OCI-LY1 (cell line): ENCODE results near the gene SMPD1.

ENCODE experiments used
- H2AFZ ChIP-seq: fragments of 200-600 bp; sonication (generic), shearing (Covaris generic); 2 replicates; pipeline ENCODE4 v1.6.0; 2014; ENCODE audit warnings: antibody characterized with exemption, mild to moderate bottlenecking, low read length
- H3F3A ChIP-seq: fragments of 200-600 bp; sonication (generic), shearing (Covaris generic); 2 replicates; pipeline ENCODE4 v1.6.0; 2014; ENCODE audit warnings: mild to moderate bottlenecking, antibody characterized with exemption, low read length, moderate library complexity; ENCODE audit not compliant: insufficient read depth
- H3K27ac ChIP-seq: fragments of 200-600 bp; sonication (generic); 2 replicates; pipeline ENCODE4 v1.5.1; 2014; ENCODE audit warnings: low read length, mixed run types, mild to moderate bottlenecking, low read depth; ENCODE audit not compliant: poor library complexity, severe bottlenecking
- H3K27me3 ChIP-seq: fragments of 200-600 bp; sonication (generic); 2 replicates; pipeline ENCODE4 v1.6.0; 2014; ENCODE audit warnings: antibody characterized with exemption, mild to moderate bottlenecking, low read length, moderate library complexity; ENCODE audit not compliant: insufficient read depth
- H3K36me3 ChIP-seq: fragments of 200-600 bp; sonication (generic); 2 replicates; pipeline ENCODE4 v1.6.1; 2014; ENCODE audit warnings: mild to moderate bottlenecking, antibody characterized with exemption, low read length, moderate library complexity, mixed read lengths; ENCODE audit not compliant: insufficient read depth
- H3K4me1 ChIP-seq: fragments of 200-600 bp; sonication (generic); 2 replicates; pipeline ENCODE4 v1.5.1; 2014; ENCODE audit warnings: mild to moderate bottlenecking, low read length, moderate library complexity; ENCODE audit not compliant: insufficient read depth, severe bottlenecking
- H3K4me2 ChIP-seq: fragments of 200-600 bp; sonication (generic), shearing (Covaris generic); 2 replicates; pipeline ENCODE4 v1.6.1; 2014; ENCODE audit warnings: low read length
- H3K4me3 ChIP-seq: fragments of 200-600 bp; sonication (generic); 2 replicates; pipeline ENCODE4 v1.5.1; 2014; ENCODE audit warnings: low read length, low read depth, mild to moderate bottlenecking, mixed read lengths; ENCODE audit not compliant: poor library complexity, severe bottlenecking
- H3K79me2 ChIP-seq: fragments of 200-600 bp; shearing (Covaris generic); 2 replicates; pipeline ENCODE4 v1.6.1; 2016; ENCODE audit warnings: mixed run types, low read length, mixed read lengths; ENCODE audit not compliant: insufficient read depth
- H3K9ac ChIP-seq: fragments of 200-600 bp; sonication (generic), shearing (Covaris generic); 2 replicates; pipeline ENCODE4 v1.6.1; 2014; ENCODE audit warnings: mild to moderate bottlenecking, low read length, mixed read lengths
- H3K9me2 ChIP-seq: fragments of 200-600 bp; sonication (generic), shearing (Covaris generic); 2 replicates; pipeline ENCODE4 v1.6.1; 2014; ENCODE audit warnings: low read depth, mild to moderate bottlenecking, low read length, mixed read lengths
- H3K9me3 ChIP-seq: fragments of 200-600 bp; shearing (Covaris generic); 2 replicates; pipeline ENCODE4 v1.6.1; 2014; ENCODE audit warnings: low read length, mixed read lengths
- H4K20me1 ChIP-seq: fragments of 200-600 bp; sonication (generic), shearing (Covaris generic); 2 replicates; pipeline ENCODE4 v1.6.0; 2016; ENCODE audit warnings: mild to moderate bottlenecking, low read length; ENCODE audit not compliant: insufficient read depth
- CTCF ChIP-seq: fragments of 200-600 bp; sonication (generic), shearing (Covaris generic); IDR thresholded peaks from 2 replicates; pipeline ENCODE4 v1.5.1; 2017; ENCODE audit warnings: mild to moderate bottlenecking, antibody characterized with exemption, low read length, moderate library complexity, mixed read lengths
- EZH2 ChIP-seq: fragments of 200-600 bp; sonication (generic), shearing (Covaris generic); IDR thresholded peaks from 2 replicates; pipeline ENCODE4 v1.8.0; 2017; ENCODE audit warnings: borderline replicate concordance, mixed run types, mild to moderate bottlenecking, antibody characterized with exemption, low read length, moderate library complexity, mixed read lengths

The SMPD1 gene

GRCh38 chr11:6350486-6350885, 39.8 kb upstream of the SMPD1 start:
- no peak overlapping the region for H3K4me3 ChIP-seq
- H3K9me3 ChIP-seq: no peaks in the 10 kb centered on the region
- H3K79me2 ChIP-seq: no peaks in the 10 kb centered on the region
- H3K27me3 ChIP-seq: no peaks in the 10 kb centered on the region
- no peaks in the 10 kb centered on the region for H3K4me1 ChIP-seq
- no peak overlapping the region for H3K4me2 ChIP-seq
- no peaks in the 10 kb centered on the region for H3K36me3 ChIP-seq
- no peak overlapping the region for H2AFZ ChIP-seq
- H3K9me2 ChIP-seq: no peaks in the 10 kb centered on the region
- H4K20me1 ChIP-seq: no peaks in the 10 kb centered on the region
- H3K9ac ChIP-seq: no peak overlapping the region
- no peak overlapping the region for H3K27ac ChIP-seq
- H3F3A ChIP-seq: no peaks in the 10 kb centered on the region
- TF ChIP-seq CTCF (no peak), EZH2 (no peak)

GRCh38 chr11:6351782-6352382, 38.4 kb upstream of the SMPD1 start:
- H3K79me2 ChIP-seq: no peaks in the 10 kb centered on the region
- H3F3A ChIP-seq: no peaks in the 10 kb centered on the region
- no peaks in the 10 kb centered on the region for H3K9me2 ChIP-seq
- no peak for TF ChIP-seq EZH2
- no peak for TF ChIP-seq CTCF
- H3K9me3 ChIP-seq: no peaks in the 10 kb centered on the region
- no peaks in the 10 kb centered on the region for H3K4me1 ChIP-seq
- no peaks in the 10 kb centered on the region for H4K20me1 ChIP-seq
- H3K27me3 ChIP-seq: no peaks in the 10 kb centered on the region
- no peak overlapping the region for H3K9ac ChIP-seq
- H3K27ac ChIP-seq: no peak overlapping the region
- H2AFZ ChIP-seq: no peak overlapping the region
- H3K36me3 ChIP-seq: no peaks in the 10 kb centered on the region
- no peak overlapping the region for H3K4me2 ChIP-seq
- no peak overlapping the region for H3K4me3 ChIP-seq

- Histone ChIP-seq H3K9me2 (no peaks in the 10 kb centered on the region), H2AFZ (no peak overlapping the region), H3K9me3 (no peaks in the 10 kb centered on the region), H4K20me1 (no peaks in the 10 kb centered on the region), H3K27ac (no peak overlapping the region), H3K9ac (no peak overlapping the region), H3K27me3 (no peaks in the 10 kb centered on the region), H3K4me1 (no peaks in the 10 kb centered on the region), H3K4me3 (no peak overlapping the region), H3K36me3 (no peaks in the 10 kb centered on the region), H3K4me2 (no peak overlapping the region), H3K79me2 (no peaks in the 10 kb centered on the region), H3F3A (no peaks in the 10 kb centered on the region)
- TF ChIP-seq EZH2: no peak
- TF ChIP-seq CTCF: peak; percentile 90
These were observed 36.8 kb upstream of the SMPD1 start for GRCh38 chr11:6353367-6353987.
